Measurements from ENCODE around the gene SFRP2.

DNA sequence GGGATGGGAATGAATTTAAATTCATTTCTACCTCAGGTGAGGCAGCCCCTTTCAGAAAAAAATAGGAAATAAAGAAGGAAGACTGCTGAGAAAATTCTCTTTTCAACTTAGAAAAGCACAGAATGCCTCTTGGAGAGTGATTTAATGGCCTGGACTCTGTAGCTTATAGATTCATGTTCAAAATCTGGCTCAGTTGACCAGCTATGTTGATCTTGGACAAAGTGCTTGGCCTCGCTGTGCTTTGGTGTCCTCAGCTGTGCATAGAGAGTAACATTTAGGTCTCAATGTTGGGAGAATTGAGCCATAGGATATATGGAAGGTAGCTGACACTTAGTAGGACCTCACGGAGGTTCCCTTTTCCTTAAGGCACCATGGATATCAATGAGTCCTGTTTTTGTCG lies 49.7 kb upstream of the SFRP2 start:
- TF ChIP-seq, protein P1, sequence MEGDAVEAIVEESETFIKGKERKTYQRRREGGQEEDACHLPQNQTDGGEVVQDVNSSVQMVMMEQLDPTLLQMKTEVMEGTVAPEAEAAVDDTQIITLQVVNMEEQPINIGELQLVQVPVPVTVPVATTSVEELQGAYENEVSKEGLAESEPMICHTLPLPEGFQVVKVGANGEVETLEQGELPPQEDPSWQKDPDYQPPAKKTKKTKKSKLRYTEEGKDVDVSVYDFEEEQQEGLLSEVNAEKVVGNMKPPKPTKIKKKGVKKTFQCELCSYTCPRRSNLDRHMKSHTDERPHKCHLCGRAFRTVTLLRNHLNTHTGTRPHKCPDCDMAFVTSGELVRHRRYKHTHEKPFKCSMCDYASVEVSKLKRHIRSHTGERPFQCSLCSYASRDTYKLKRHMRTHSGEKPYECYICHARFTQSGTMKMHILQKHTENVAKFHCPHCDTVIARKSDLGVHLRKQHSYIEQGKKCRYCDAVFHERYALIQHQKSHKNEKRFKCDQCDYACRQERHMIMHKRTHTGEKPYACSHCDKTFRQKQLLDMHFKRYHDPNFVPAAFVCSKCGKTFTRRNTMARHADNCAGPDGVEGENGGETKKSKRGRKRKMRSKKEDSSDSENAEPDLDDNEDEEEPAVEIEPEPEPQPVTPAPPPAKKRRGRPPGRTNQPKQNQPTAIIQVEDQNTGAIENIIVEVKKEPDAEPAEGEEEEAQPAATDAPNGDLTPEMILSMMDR (IDR thresholded peaks at IDR 0.05): no peak
- no peak for TF ChIP-seq EP300 (IDR thresholded peaks at IDR 0.05)
